GM23248 (cell line): ENCODE measurements around the gene LLGL1. TPM values are rescaled to one million over a fixed set of nuclear protein-coding genes. Genes with fewer than 3 reads are reported as not detected.

ENCODE experiments used
- DNase-seq: peaks from one replicate; pipeline ENCODE4 v3.0.0-alpha.2; 2015
- H2AFZ ChIP-seq: fragments of 200-600 bp; sonication (generic); 2 replicates; pipeline ENCODE4 v1.6.1; 2016; ENCODE audit warnings: antibody characterized with exemption
- H3F3A ChIP-seq: fragments of 200-600 bp; sonication (generic); 2 replicates; pipeline ENCODE4 v1.6.1; 2016; ENCODE audit warnings: mild to moderate bottlenecking, antibody characterized with exemption, mixed run types; ENCODE audit not compliant: insufficient read depth
- H3K27ac ChIP-seq: fragments of 200-600 bp; sonication (generic); 2 replicates; pipeline ENCODE4 v1.5.1; 2016; ENCODE audit warnings: mild to moderate bottlenecking
- H3K27me3 ChIP-seq: fragments of 200-600 bp; sonication (generic); replicated peaks from 2 replicates; pipeline ENCODE4 v1.6.1; 2016; ENCODE audit warnings: mild to moderate bottlenecking; ENCODE audit not compliant: insufficient read depth
- H3K36me3 ChIP-seq: fragments of 200-600 bp; sonication (generic); 2 replicates; pipeline ENCODE4 v1.6.1; 2016; ENCODE audit warnings: low read depth, mild to moderate bottlenecking
- H3K4me1 ChIP-seq: fragments of 200-600 bp; sonication (generic); 2 replicates; pipeline ENCODE4 v1.6.1; 2016; ENCODE audit warnings: mild to moderate bottlenecking; ENCODE audit not compliant: insufficient read depth
- H3K4me2 ChIP-seq: fragments of 200-600 bp; sonication (generic); one replicate; pipeline ENCODE4 v1.6.1; 2016; ENCODE audit warnings: mild to moderate bottlenecking; ENCODE audit not compliant: unreplicated experiment
- H3K4me3 ChIP-seq: fragments of 200-600 bp; sonication (generic); 2 replicates; pipeline ENCODE4 v1.5.1; 2016; ENCODE audit warnings: mild to moderate bottlenecking
- H3K79me2 ChIP-seq: fragments of 200-600 bp; sonication (generic); 2 replicates; pipeline ENCODE4 v1.6.1; 2016; ENCODE audit warnings: mild to moderate bottlenecking; ENCODE audit not compliant: insufficient read depth
- H3K9ac ChIP-seq: fragments of 200-600 bp; sonication (generic); 2 replicates; pipeline ENCODE4 v1.6.1; 2016; ENCODE audit warnings: mild to moderate bottlenecking
- H3K9me2 ChIP-seq: fragments of 200-600 bp; sonication (generic); 2 replicates; pipeline ENCODE4 v1.6.1; 2016; ENCODE audit warnings: mixed run types, mild to moderate bottlenecking, moderate library complexity; ENCODE audit not compliant: insufficient read depth
- H3K9me3 ChIP-seq: fragments of 200-600 bp; sonication (generic); one replicate; pipeline ENCODE4 v1.6.1; 2017; ENCODE audit warnings: low read depth
- H4K20me1 ChIP-seq: fragments of 200-600 bp; sonication (generic); 2 replicates; pipeline ENCODE4 v1.6.0; 2016; ENCODE audit not compliant: insufficient read depth
- EZH2 ChIP-seq: fragments of 200-600 bp; sonication (generic); IDR thresholded peaks from 2 replicates; pipeline ENCODE4 v1.6.1; 2018; ENCODE audit warnings: antibody characterized with exemption, mild to moderate bottlenecking; ENCODE audit not compliant: insufficient read depth, poor library complexity, severe bottlenecking
- EZH2phosphoT487 ChIP-seq: fragments of 200-600 bp; sonication (generic); IDR thresholded peaks from 2 replicates; pipeline ENCODE4 v1.6.1; 2018; ENCODE audit warnings: antibody characterized with exemption, moderate library complexity, mild to moderate bottlenecking, low read depth; ENCODE audit not compliant: insufficient read depth
- WGBS, 2 experiments: methylation state at CpG; one replicate each; pipeline ENCODE4 v1.1.6; 2015 to 2017; ENCODE audit warnings: low lambda C conversion rate in 2 of 2, low coverage in 1 of 2; ENCODE audit errors: missing lambda C conversion rate in 2 of 2; 5-methylcytosine and 5-hydroxymethylcytosine counted together
- in situ Hi-C: fragments of 300-500 bp; cut with MboI; formaldehyde crosslinking; loops from 2 replicates; pipeline ENCODE4 v1.15.0; 2020
- polyA plus RNA-seq: library from polyadenylated mRNA; unstranded; fragments of >200 nt; fragmentation: Nextera tagmentation; extraction: Ambion mirVana; gene quantifications from 2 replicates; pipeline ENCODE4 v1.2.1, GENCODE V29; 2016
- total RNA-seq: library from RNA; depleted of rRNA; stranded (reverse); fragments of >200 nt; shearing (Covaris generic); gene quantifications from 2 replicates; pipeline ENCODE4 v1.2.3, GENCODE V29; 2014; rRNA removed

LLGL1 gene
- total RNA-seq (37.3 and 40.3 TPM in 2 replicates), polyA plus RNA-seq (3.4 and 3.5 TPM in 2 replicates)

DNA sequence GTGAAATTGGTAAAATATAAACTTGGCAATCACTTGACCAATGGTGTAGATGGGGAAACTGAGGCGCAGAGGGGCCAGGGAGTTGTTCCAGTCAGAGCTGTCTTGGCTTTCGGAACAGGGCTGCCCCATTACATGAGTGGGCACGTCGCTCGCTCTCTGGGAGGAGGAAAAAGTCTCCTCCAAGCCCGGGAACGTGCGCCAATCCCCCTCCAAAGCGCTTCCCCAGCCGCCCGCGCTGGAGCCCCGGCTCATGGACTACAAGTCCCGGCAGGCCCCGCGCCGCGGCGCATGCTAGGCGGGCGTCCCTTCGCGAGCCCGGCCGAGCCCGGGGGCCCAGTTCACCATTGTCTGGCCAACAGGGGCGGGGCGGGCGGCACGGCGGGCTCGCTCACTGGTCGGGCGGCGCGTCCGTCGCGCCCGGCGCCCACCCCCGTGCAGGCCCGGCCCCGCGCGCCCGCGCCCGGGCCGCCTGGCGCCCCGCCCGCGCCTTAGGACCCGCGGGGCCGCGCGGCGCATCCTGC is at the start of gene LLGL1:
LLGL1 (plus strand) TSS at position 515 of the 521 bp plus-strand sequence. CDS start 48 bp downstream, outside the sequence.
- peak within 1 kb of the TSS; percentile 100 for H3K4me3 ChIP-seq
- in situ Hi-C loops, result no loop called here
- no peaks in the 10 kb centered on the region for H4K20me1 ChIP-seq
- H3K9me2 ChIP-seq, result no peaks in the 10 kb centered on the region
- peaks cover 5% of the 10 kb centered on the region for H3F3A ChIP-seq
- H3K79me2 ChIP-seq, result peaks cover 44% of the 10 kb centered on the region
- H2AFZ ChIP-seq, result peak within 1 kb of the TSS; percentile 93
- no peaks in the 10 kb centered on the region for H3K9me3 ChIP-seq
- peak within 1 kb of the TSS; percentile 89 for H3K9ac ChIP-seq
- H3K4me1 ChIP-seq, result peaks cover 21% of the 10 kb centered on the region
- peak within 1 kb of the TSS; percentile 35; the same call in 1 of the 2 replicates for H3K27ac ChIP-seq
- WGBS, 2 experiments, result 1 to 2% methylated on average over 24 to 41 of the region's 60 CpGs
- peak; percentile 99 for DNase-seq
- TF ChIP-seq EZH2 (no peak), EZH2phosphoT487 (no peak)
- H3K36me3 ChIP-seq, result no peaks in the 10 kb centered on the region
- peak within 1 kb of the TSS; percentile 100 for H3K4me2 ChIP-seq
- no peaks in the 10 kb centered on the region for H3K27me3 ChIP-seq

GRCh38 chr17:18176176-18176575 is 49.3 kb upstream of the LLGL1 start:
- Histone ChIP-seq H3K27me3 (no peaks in the 10 kb centered on the region), H3K9me2 (no peaks in the 10 kb centered on the region), H3K4me3 (no peak overlapping the region), H3K36me3 (no peaks in the 10 kb centered on the region), H3F3A (no peaks in the 10 kb centered on the region), H3K4me2 (no peak overlapping the region), H4K20me1 (no peaks in the 10 kb centered on the region), H3K4me1 (peaks cover 7% of the 10 kb centered on the region), H2AFZ (no peak overlapping the region), H3K9me3 (no peaks in the 10 kb centered on the region), H3K27ac (no peak overlapping the region), H3K79me2 (no peaks in the 10 kb centered on the region), H3K9ac (no peak overlapping the region)
- no peak for DNase-seq
- WGBS, 2 experiments, result 71 to 75% methylated on average over 7 of the region's 7 CpGs
- in situ Hi-C loops, result no loop called here
- TF ChIP-seq EZH2 (no peak), EZH2phosphoT487 (no peak)

GRCh38 chr17:18177133-18177532 is 48.3 kb upstream of the LLGL1 start:
- in situ Hi-C loops, result no loop called here
- no peaks in the 10 kb centered on the region for H3K9me3 ChIP-seq
- H3K36me3 ChIP-seq, result no peaks in the 10 kb centered on the region
- H3K79me2 ChIP-seq, result no peaks in the 10 kb centered on the region
- peaks cover 7% of the 10 kb centered on the region for H3F3A ChIP-seq
- no peak overlapping the region for H3K4me3 ChIP-seq
- no peak overlapping the region for H3K4me2 ChIP-seq
- TF ChIP-seq EZH2phosphoT487, result no peak
- TF ChIP-seq EZH2, result no peak
- no peaks in the 10 kb centered on the region for H3K27me3 ChIP-seq
- H4K20me1 ChIP-seq, result no peaks in the 10 kb centered on the region
- H3K27ac ChIP-seq, result no peak overlapping the region
- no peaks in the 10 kb centered on the region for H3K9me2 ChIP-seq
- no peak overlapping the region for H2AFZ ChIP-seq
- no peak overlapping the region for H3K9ac ChIP-seq
- no peak for DNase-seq
- peaks cover 17% of the 10 kb centered on the region for H3K4me1 ChIP-seq

GRCh38 chr17:18177722-18178121 is 47.7 kb upstream of the LLGL1 start:
- H3K36me3 ChIP-seq, result no peaks in the 10 kb centered on the region
- WGBS, 2 experiments, result 90 to 93% methylated on average over 8 of the region's 8 CpGs
- H3K4me2 ChIP-seq, result no peak overlapping the region

GRCh38 chr17:18179196-18179595 is 46.2 kb upstream of the LLGL1 start:
- in situ Hi-C loops, result no loop called here
- H3K4me2 ChIP-seq, result no peak overlapping the region
- DNase-seq, result no peak
- no peaks in the 10 kb centered on the region for H4K20me1 ChIP-seq
- 92 to 100% methylated on average over 1 of the region's 1 CpG for WGBS, 2 experiments
- peaks cover 5% of the 10 kb centered on the region for H3K79me2 ChIP-seq
- no peaks in the 10 kb centered on the region for H3K36me3 ChIP-seq
- H3K9me2 ChIP-seq, result no peaks in the 10 kb centered on the region
- peaks cover 13% of the 10 kb centered on the region for H3F3A ChIP-seq
- H2AFZ ChIP-seq, result no peak overlapping the region
- H3K4me3 ChIP-seq, result no peak overlapping the region
- H3K9ac ChIP-seq, result no peak overlapping the region
- H3K27me3 ChIP-seq, result no peaks in the 10 kb centered on the region
- no peak overlapping the region for H3K27ac ChIP-seq
- H3K9me3 ChIP-seq, result no peaks in the 10 kb centered on the region
- H3K4me1 ChIP-seq, result peaks cover 22% of the 10 kb centered on the region
- no peak for TF ChIP-seq EZH2phosphoT487
- TF ChIP-seq EZH2, result no peak

More at GRCh38 chr17:18177722-18178121, 47.7 kb upstream of the LLGL1 start:
- Histone ChIP-seq H3K9me3 (no peaks in the 10 kb centered on the region), H3K9ac (no peak overlapping the region), H3K79me2 (no peaks in the 10 kb centered on the region), H3K4me1 (peaks cover 22% of the 10 kb centered on the region), H3K27me3 (no peaks in the 10 kb centered on the region), H4K20me1 (no peaks in the 10 kb centered on the region), H3K27ac (no peak overlapping the region), H3K4me3 (no peak overlapping the region), H3K9me2 (no peaks in the 10 kb centered on the region), H2AFZ (no peak overlapping the region), H3F3A (peaks cover 13% of the 10 kb centered on the region)
- no peak for DNase-seq
- in situ Hi-C loops, result no loop called here
- TF ChIP-seq EZH2phosphoT487 (no peak), EZH2 (no peak)
